Spleen (tissue), 11 donors: Measurements from ENCODE around the gene ZBTB8B. TPM values are rescaled to one million over a fixed set of nuclear protein-coding genes. Genes with fewer than 3 reads are reported as not detected.
"Not testable (repeated sequence)": the region's sequence is repeated elsewhere in the genome, so short reads cannot be mapped to it uniquely, and the experiment has no call there.

Experiments
- DNase-seq: peaks from one replicate; pipeline ENCODE4 v3.0.0-alpha.2; 2020
- H3K27ac ChIP-seq, 8 donors: fragments of 200-600 bp; sonication (generic) in 7 of 8; 1 replicate in 4 of 8; 2 replicates in 4 of 8; pipeline versions ENCODE4 v1.5.0 to v1.8.0; 2016 to 2021; ENCODE audit warnings: inconsistent platforms in 4 of 8, mild to moderate bottlenecking in 4 of 8, moderate library complexity in 1 of 8
- H3K27me3 ChIP-seq, 7 donors: fragments of 200-600 bp; sonication (generic) in 6 of 7; replicated peaks in 1 of 7; 1 replicate in 4 of 7; 2 replicates in 3 of 7; pipeline versions ENCODE4 v1.5.0 to v1.8.0; 2016 to 2021; ENCODE audit warnings: inconsistent platforms in 3 of 7, mild to moderate bottlenecking in 1 of 7
- H3K36me3 ChIP-seq, 6 donors: fragments of 200-600 bp; sonication (generic) in 5 of 6; 1 replicate in 4 of 6; 2 replicates in 2 of 6; pipeline versions ENCODE4 v1.5.0 to v1.8.0; 2016 to 2021; ENCODE audit warnings: inconsistent platforms in 2 of 6
- H3K4me1 ChIP-seq, 6 donors: fragments of 200-600 bp; sonication (generic) in 5 of 6; 1 replicate in 3 of 6; 2 replicates in 3 of 6; pipeline versions ENCODE4 v1.5.0 to v1.8.0; 2016 to 2021; ENCODE audit warnings: inconsistent platforms in 3 of 6
- H3K4me3 ChIP-seq, 8 donors: fragments of 200-600 bp; sonication (generic) in 7 of 8; 1 replicate in 4 of 8; 2 replicates in 4 of 8; pipeline versions ENCODE4 v1.5.0 to v1.8.0; 2016 to 2021; ENCODE audit warnings: inconsistent platforms in 4 of 8, mild to moderate bottlenecking in 4 of 8, moderate library complexity in 2 of 8
- H3K9me3 ChIP-seq, 8 donors: fragments of 200-600 bp; sonication (generic) in 7 of 8; 1 replicate in 4 of 8; 2 replicates in 4 of 8; pipeline versions ENCODE4 v1.5.0 to v1.8.0; 2016 to 2021; ENCODE audit warnings: inconsistent platforms in 4 of 8
- CTCF ChIP-seq, 11 experiments: fragments of 200-600 bp in 7 of 11; fragments of 450-650 bp in 4 of 11; sonication (generic) in 4 of 11; IDR thresholded peaks in 8 of 11; conservative IDR thresholded peaks in 3 of 11; 1 replicate in 7 of 11; 2 replicates in 4 of 11; pipeline versions ENCODE4 v1.4.0 to v1.8.0; 2016 to 2021; ENCODE audit warnings: antibody characterized with exemption in 11 of 11, inconsistent platforms in 4 of 11, mild to moderate bottlenecking in 1 of 11
- POLR2A ChIP-seq, 3 donors: fragments of 450-650 bp; IDR thresholded peaks; one replicate each; pipeline ENCODE4 v1.5.1; 2017; ENCODE audit warnings: antibody characterized with exemption in 3 of 3, mild to moderate bottlenecking in 1 of 3
- POLR2AphosphoS5 ChIP-seq, 3 donors: sonication (generic); formaldehyde crosslinking; IDR thresholded peaks; one replicate each; pipeline ENCODE4 v1.5.1; 2017; ENCODE audit warnings: antibody characterized with exemption in 3 of 3
- WGBS, 5 donors: extraction: QIAGEN DNeasy Blood & Tissue Kit in 3 of 5; methylation state at CpG; one replicate each; pipeline versions ENCODE4 v1.1.5 to v1.1.7; 2013 to 2018; 5-methylcytosine and 5-hydroxymethylcytosine counted together
- intact Hi-C: fragments of 100-400 bp; cut with DNase I; formaldehyde crosslinking; loops from one replicate; pipeline ENCODE4 v1.15.0; 2023; ENCODE audit warnings: low total_unique reads
- polyA plus RNA-seq, 3 donors: library from polyadenylated mRNA; stranded (reverse); fragments of 200-250 nt; gene quantifications; one replicate each; pipeline ENCODE4 v1.2.1, GENCODE V29; 2013
- total RNA-seq, 7 donors: library from RNA; depleted of rRNA in 3 of 7; stranded (reverse); fragments of >200 nt in 3 of 7; fragmentation: NEBNext Ultra II Directional in 4 of 7; extraction: Animal tissue kit (Norgen Biotek cat#: 25700) in 4 of 7; gene quantifications; one replicate each; pipeline versions ENCODE4 v1.1.0 to v1.2.1, GENCODE V29; 2016 to 2021
- donor health status: healthy with polysubstance abuse.
- donor health status: DM: no; HTN: no; CAD: no; lungs with moderate emphysema.
- donor health status: DM: no; HTN: no; CAD: no.
- donor health status: Bipolar disorder and iron deficiency.
- donor health status: healthy.
- donor health status: DM: no; HTN: no; CAD: no.
- donor health status: DM: yes; HTN: yes; CAD: no.

ZBTB8B gene
- total and polyA plus RNA-seq, 10 donors: under 0.01 TPM; not detected in 9

- peaks cover 0 to 28% (median 22%) of the 10 kb centered on the region in 8 donors for H3K9me3 ChIP-seq
- H3K4me3 ChIP-seq: no peak overlapping the region
- peaks cover 0 to 42% (median 0%) of the 10 kb centered on the region in 7 donors for H3K27me3 ChIP-seq
- H3K36me3 ChIP-seq: no peaks in the 10 kb centered on the region
- no peak for DNase-seq
- H3K4me1 ChIP-seq: no peaks in the 10 kb centered on the region
- intact Hi-C loops: no loop called here
- H3K27ac ChIP-seq: no peak overlapping the region
- no peak for TF ChIP-seq POLR2AphosphoS5 (IDR thresholded peaks at IDR 0.05)
- TF ChIP-seq CTCF (IDR thresholded peaks at IDR 0.05 in 8 of 11, conservative IDR thresholded peaks at IDR 0.05 in 3 of 11): no peak
- TF ChIP-seq POLR2A (IDR thresholded peaks at IDR 0.05): no peak
- 38 to 61% (median 41%) methylated on average over 13 of the region's 13 CpGs for WGBS, 5 donors
These were observed 17.2 kb upstream of the ZBTB8B start for GRCh38 chr1:32447469-32448185.

GRCh38 chr1:32448186-32448772 is 16.6 kb upstream of the ZBTB8B start:
- H3K27ac ChIP-seq, H3K4me1 ChIP-seq, H3K36me3 ChIP-seq, H3K4me3 ChIP-seq, intact Hi-C loops: not testable (repeated sequence)
- WGBS, 5 donors: 47 to 56% (median 51%) methylated on average over 12 of the region's 12 CpGs
- H3K9me3 ChIP-seq: peaks cover 0 to 28% (median 22%) of the 10 kb centered on the region in 8 donors
- DNase-seq: peak; percentile 74
- TF ChIP-seq CTCF (IDR thresholded peaks at IDR 0.05 in 8 of 11, conservative IDR thresholded peaks at IDR 0.05 in 3 of 11): peak in 10 of 11 experiments; percentile 39 to 88 (median 72)
- peaks cover 0 to 43% (median 0%) of the 10 kb centered on the region in 7 donors for H3K27me3 ChIP-seq

GRCh38 chr1:32448773-32449456 is 16.0 kb upstream of the ZBTB8B start:
- Histone ChIP-seq H3K27ac (no peak overlapping the region), H3K27me3 (peaks cover 0 to 43% (median 0%) of the 10 kb centered on the region in 7 donors), H3K4me1 (no peaks in the 10 kb centered on the region), H3K9me3 (peaks cover 0 to 28% (median 22%) of the 10 kb centered on the region in 8 donors), H3K4me3 (no peak overlapping the region), H3K36me3 (no peaks in the 10 kb centered on the region)
- 78 to 85% (median 85%) methylated on average over 12 of the region's 12 CpGs for WGBS, 5 donors
- intact Hi-C loops: no loop called here
- no peak for TF ChIP-seq POLR2AphosphoS5 (IDR thresholded peaks at IDR 0.05)
- TF ChIP-seq POLR2A (IDR thresholded peaks at IDR 0.05): no peak
- TF ChIP-seq CTCF (IDR thresholded peaks at IDR 0.05 in 8 of 11, conservative IDR thresholded peaks at IDR 0.05 in 3 of 11): no peak
- no peak for DNase-seq

DNA sequence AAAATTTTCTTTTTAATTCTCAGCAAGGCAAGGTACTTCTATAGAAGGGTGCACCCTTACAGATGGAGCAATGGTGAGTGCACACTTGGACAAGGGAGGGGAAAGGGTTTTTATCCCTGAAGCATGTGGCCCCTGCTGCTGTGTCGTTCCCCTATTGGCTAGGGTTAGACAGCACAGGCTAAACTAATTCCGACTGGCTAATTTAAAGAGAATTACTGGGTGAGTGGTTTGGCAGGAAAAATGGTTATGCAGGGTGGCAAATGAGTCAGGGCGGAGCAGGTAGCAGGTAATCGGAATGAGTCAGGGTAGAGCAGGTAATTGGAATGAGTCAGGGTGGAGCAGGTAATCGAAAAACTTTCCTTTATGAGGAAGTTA is 15.4 kb upstream of the ZBTB8B start:
- intact Hi-C loops: not testable (repeated sequence)
- 94 to 97% (median 95%) methylated on average over 5 of the region's 5 CpGs for WGBS, 5 donors

More for the DNA sequence above, 15.4 kb upstream of the ZBTB8B start:
- not testable (repeated sequence) for H3K4me1 ChIP-seq, H3K27ac ChIP-seq, H3K4me3 ChIP-seq, H3K36me3 ChIP-seq, DNase-seq
- H3K9me3 ChIP-seq: peaks cover 0 to 28% (median 22%) of the 10 kb centered on the region in 8 donors
- H3K27me3 ChIP-seq: peaks cover 0 to 43% (median 0%) of the 10 kb centered on the region in 7 donors
